ENCODE results near the gene ACAT2.

DNA sequence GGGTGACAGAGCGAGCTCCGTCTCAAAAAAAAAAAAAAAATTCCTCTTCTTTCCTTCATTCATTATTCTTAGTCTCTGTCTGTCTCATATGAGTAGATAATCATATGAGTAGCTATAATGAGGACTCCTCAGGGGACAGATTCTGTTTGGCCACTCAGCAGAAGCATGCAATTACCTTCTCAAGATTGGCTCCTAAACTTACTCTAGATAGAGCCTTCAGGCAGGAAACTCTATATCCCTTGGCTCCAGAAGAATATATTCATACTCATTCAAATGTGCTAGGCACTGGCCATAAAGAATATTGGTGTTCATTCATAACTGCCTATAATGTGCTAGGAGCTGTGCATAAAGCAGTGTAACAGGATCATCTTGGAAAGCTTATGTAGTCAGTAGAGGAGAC, 2.2 kb upstream of the ACAT2 start:
- TF ChIP-seq, protein P1, sequence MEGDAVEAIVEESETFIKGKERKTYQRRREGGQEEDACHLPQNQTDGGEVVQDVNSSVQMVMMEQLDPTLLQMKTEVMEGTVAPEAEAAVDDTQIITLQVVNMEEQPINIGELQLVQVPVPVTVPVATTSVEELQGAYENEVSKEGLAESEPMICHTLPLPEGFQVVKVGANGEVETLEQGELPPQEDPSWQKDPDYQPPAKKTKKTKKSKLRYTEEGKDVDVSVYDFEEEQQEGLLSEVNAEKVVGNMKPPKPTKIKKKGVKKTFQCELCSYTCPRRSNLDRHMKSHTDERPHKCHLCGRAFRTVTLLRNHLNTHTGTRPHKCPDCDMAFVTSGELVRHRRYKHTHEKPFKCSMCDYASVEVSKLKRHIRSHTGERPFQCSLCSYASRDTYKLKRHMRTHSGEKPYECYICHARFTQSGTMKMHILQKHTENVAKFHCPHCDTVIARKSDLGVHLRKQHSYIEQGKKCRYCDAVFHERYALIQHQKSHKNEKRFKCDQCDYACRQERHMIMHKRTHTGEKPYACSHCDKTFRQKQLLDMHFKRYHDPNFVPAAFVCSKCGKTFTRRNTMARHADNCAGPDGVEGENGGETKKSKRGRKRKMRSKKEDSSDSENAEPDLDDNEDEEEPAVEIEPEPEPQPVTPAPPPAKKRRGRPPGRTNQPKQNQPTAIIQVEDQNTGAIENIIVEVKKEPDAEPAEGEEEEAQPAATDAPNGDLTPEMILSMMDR (IDR thresholded peaks at IDR 0.05), result no peak
- TF ChIP-seq POLR2A (IDR thresholded peaks at IDR 0.05) (no peak), POLR2AphosphoS5 (IDR thresholded peaks at IDR 0.05) (no peak)
